Progenitor cell of endocrine pancreas (in vitro differentiated cells): ENCODE data around the gene FOXJ3. TPM values are rescaled to one million over a fixed set of nuclear protein-coding genes. Genes with fewer than 3 reads are reported as not detected.

Experiments used
- DNase-seq: peaks from one replicate; pipeline ENCODE4 v3.0.0; 2021; ENCODE audit warnings: low spot score; ENCODE audit not compliant: unreplicated experiment
- H3K27ac Mint-ChIP-seq: 2 replicates; pipeline ENCODE4 v1.8.0; 2021; ENCODE audit warnings: mild to moderate bottlenecking, moderate library complexity, mixed read lengths
- H3K27me3 Mint-ChIP-seq: 2 replicates; pipeline ENCODE4 v1.8.0; 2021; ENCODE audit warnings: mixed read lengths
- H3K36me3 Mint-ChIP-seq: 2 replicates; pipeline ENCODE4 v1.8.0; 2022; ENCODE audit warnings: mixed read lengths; ENCODE audit not compliant: insufficient read depth
- H3K4me1 Mint-ChIP-seq: 2 replicates; pipeline ENCODE4 v1.8.0; 2021; ENCODE audit warnings: low read depth, mixed read lengths
- H3K4me3 Mint-ChIP-seq: 2 replicates; pipeline ENCODE4 v1.8.0; 2021; ENCODE audit warnings: low read depth, mild to moderate bottlenecking, moderate library complexity, mixed read lengths
- H3K9me3 Mint-ChIP-seq: 2 replicates; pipeline ENCODE4 v1.8.0; 2021; ENCODE audit warnings: low read depth, mixed read lengths
- total RNA-seq: library from RNA; stranded (reverse); gene quantifications from 2 replicates; pipeline ENCODE4 v1.2.1, GENCODE V29; 2021
- TF ChIP-seq, protein P1 (sequence below): fragments of 200-600 bp; sonication (generic); IDR thresholded peaks from one replicate; pipeline ENCODE4 v1.5.0; 2021; ENCODE audit warnings: antibody characterized with exemption, mild to moderate bottlenecking; ENCODE audit not compliant: unreplicated experiment

The FOXJ3 gene
- total RNA-seq, 1 donor from 2014 or later: 63.0 TPM

DNA sequence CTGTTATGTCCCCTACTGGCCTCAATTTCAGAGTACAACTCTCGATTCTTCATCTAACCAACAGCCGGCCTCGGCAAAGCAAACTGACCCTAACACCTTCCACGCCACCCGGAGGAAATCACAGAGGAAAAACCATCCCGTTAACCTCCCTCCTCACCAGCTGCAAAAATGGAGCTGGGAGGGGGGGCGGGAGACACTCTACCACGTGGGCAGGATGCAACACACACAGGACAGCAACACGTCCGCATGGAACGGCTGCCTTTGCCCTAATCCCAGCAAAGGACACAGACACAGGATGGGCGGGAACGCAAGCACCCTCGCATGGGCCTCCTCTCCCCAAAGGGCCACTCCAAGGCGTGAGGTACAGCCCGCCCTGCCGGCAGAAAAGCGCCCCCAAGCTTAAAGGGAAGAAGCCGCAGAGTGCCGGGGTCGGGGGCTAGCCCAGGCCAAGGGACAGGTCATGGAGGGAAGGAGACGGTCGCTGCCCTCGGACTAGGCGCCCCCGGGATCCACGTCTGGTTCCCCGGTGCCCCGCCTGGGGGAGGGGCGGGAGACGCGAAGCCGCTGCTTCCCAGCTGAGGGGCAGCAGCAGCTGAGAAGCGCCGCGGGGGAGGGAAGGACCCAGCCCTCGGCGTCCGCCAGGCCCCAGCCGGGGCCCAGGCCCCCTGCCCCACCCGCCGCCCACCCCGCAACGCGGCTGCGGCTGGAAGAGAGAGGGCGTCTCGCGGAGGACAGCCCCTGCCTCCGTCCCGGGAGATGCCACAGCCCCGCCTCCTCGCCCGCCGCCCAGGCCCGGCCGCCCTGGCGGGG lies 590 bp downstream of the FOXJ3 start:
- Mint-ChIP-seq H3K27me3 (no peaks in the 10 kb centered on the region), H3K9me3 (no peaks in the 10 kb centered on the region), H3K4me3 (peak overlapping the region; percentile 84), H3K36me3 (no peaks in the 10 kb centered on the region), H3K27ac (peak overlapping the region; percentile 96), H3K4me1 (peaks cover 44% of the 10 kb centered on the region)
- no peak for DNase-seq
- TF ChIP-seq, protein P1, sequence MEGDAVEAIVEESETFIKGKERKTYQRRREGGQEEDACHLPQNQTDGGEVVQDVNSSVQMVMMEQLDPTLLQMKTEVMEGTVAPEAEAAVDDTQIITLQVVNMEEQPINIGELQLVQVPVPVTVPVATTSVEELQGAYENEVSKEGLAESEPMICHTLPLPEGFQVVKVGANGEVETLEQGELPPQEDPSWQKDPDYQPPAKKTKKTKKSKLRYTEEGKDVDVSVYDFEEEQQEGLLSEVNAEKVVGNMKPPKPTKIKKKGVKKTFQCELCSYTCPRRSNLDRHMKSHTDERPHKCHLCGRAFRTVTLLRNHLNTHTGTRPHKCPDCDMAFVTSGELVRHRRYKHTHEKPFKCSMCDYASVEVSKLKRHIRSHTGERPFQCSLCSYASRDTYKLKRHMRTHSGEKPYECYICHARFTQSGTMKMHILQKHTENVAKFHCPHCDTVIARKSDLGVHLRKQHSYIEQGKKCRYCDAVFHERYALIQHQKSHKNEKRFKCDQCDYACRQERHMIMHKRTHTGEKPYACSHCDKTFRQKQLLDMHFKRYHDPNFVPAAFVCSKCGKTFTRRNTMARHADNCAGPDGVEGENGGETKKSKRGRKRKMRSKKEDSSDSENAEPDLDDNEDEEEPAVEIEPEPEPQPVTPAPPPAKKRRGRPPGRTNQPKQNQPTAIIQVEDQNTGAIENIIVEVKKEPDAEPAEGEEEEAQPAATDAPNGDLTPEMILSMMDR: no peak

GRCh38 chr1:42333662-42334239 lies 1.3 kb downstream of the FOXJ3 start:
- no peaks in the 10 kb centered on the region for H3K9me3 Mint-ChIP-seq
- peaks cover 38% of the 10 kb centered on the region for H3K4me1 Mint-ChIP-seq
- peak overlapping the region; percentile 84 for H3K4me3 Mint-ChIP-seq
- H3K27me3 Mint-ChIP-seq: no peaks in the 10 kb centered on the region
- H3K27ac Mint-ChIP-seq: peak overlapping the region; percentile 96
- TF ChIP-seq, protein P1: no peak
- no peak for DNase-seq
- H3K36me3 Mint-ChIP-seq: no peaks in the 10 kb centered on the region

GRCh38 chr1:42332877-42333276 lies 2.2 kb downstream of the FOXJ3 start:
- TF ChIP-seq, protein P1: no peak
- Mint-ChIP-seq H3K27me3 (no peaks in the 10 kb centered on the region), H3K36me3 (no peaks in the 10 kb centered on the region), H3K27ac (no peak overlapping the region), H3K4me3 (peak overlapping the region; percentile 84), H3K4me1 (peaks cover 33% of the 10 kb centered on the region), H3K9me3 (no peaks in the 10 kb centered on the region)
- DNase-seq: no peak

DNA sequence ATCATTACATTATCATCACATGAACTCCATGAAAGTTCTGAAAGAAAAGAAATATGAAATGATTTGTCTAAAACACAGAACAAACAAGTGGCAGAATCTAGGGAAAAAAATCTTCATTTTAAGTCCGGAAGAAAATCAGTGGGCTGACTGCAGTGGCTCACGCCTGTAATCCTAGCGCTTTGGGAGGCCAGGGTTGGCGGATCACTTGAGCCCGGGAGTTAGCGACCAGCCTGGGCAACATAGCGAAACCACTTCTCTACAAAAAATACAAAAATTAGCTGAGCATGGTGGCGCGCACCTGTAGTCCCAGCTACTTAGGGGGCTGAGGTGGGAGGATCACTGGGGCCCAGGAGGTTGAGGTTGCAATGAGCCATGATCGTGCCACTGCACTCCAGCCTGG lies 4.8 kb downstream of the FOXJ3 start:
- no peak overlapping the region for H3K27ac Mint-ChIP-seq
- TF ChIP-seq, protein P1: no peak
- peaks cover 33% of the 10 kb centered on the region for H3K4me1 Mint-ChIP-seq
- no peaks in the 10 kb centered on the region for H3K36me3 Mint-ChIP-seq
- H3K27me3 Mint-ChIP-seq: no peaks in the 10 kb centered on the region
- H3K4me3 Mint-ChIP-seq: no peak overlapping the region
- DNase-seq: no peak
- no peaks in the 10 kb centered on the region for H3K9me3 Mint-ChIP-seq

- H3K4me1 Mint-ChIP-seq: peaks cover 38% of the 10 kb centered on the region
- no peaks in the 10 kb centered on the region for H3K9me3 Mint-ChIP-seq
- no peak overlapping the region for H3K27ac Mint-ChIP-seq
- no peaks in the 10 kb centered on the region for H3K36me3 Mint-ChIP-seq
- no peaks in the 10 kb centered on the region for H3K27me3 Mint-ChIP-seq
- DNase-seq: no peak
- no peak overlapping the region for H3K4me3 Mint-ChIP-seq
- TF ChIP-seq, protein P1: no peak
Observed at GRCh38 chr1:42328916-42329496, 6.0 kb downstream of the FOXJ3 start.
